Right lobe of liver (tissue), 4 donors: ENCODE measurements around the gene NTM.

ENCODE experiments used
- CTCF ChIP-seq, 4 donors: fragments of 200-600 bp in 3 of 4; fragments of 450-650 bp in 1 of 4; IDR thresholded peaks; one replicate each; pipeline versions ENCODE4 v1.5.1 to v1.8.0; 2016 to 2022; ENCODE audit warnings: antibody characterized with exemption in 4 of 4, mild to moderate bottlenecking in 2 of 4
- POLR2A ChIP-seq: fragments of 450-650 bp; IDR thresholded peaks from one replicate; pipeline ENCODE4 v1.6.1; 2017; ENCODE audit warnings: antibody characterized with exemption, mild to moderate bottlenecking
- donor health status: DM: no; HTN: no; CAD: no.
- donor health status: DM: no; HTN: no; CAD: no.
- donor health status: DM: no; HTN: yes; CAD: no.

DNA sequence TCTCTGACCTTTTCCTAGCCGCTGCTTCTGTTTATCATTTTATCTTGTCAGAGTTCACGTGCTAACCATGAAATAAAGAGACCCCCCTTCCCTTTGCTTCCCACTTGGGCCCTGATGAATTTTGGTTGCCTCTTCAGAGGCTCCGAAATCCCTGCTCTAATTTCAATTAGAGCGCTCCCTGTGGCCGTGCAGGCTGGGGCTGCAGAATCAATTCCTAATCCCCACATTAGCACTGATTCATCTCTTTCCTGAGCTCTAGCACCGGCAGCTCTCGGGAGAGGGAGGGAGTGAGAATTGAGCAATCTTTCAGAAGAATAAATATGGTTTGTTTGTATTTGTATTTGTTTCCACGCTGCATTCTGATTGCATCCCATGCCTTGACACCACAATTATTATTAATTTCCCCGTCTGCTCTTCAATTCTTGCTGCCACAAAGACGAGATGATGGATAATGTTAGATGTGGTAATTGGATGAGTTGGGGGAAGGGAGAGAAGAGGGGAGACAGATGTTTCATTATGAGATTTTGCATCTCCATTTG is 76.9 kb downstream of the NTM start:
- TF ChIP-seq POLR2A (no peak), CTCF (IDR thresholded peaks at IDR 0.05) (no peak)
